Vagina (tissue), 2 donors: ENCODE measurements around the gene POT1. TPM values are rescaled to one million over a fixed set of nuclear protein-coding genes. Genes with fewer than 3 reads are reported as not detected.

Experiments
- DNase-seq, 2 donors: peaks; one replicate each; pipeline ENCODE4 v3.0.0-alpha.2; 2017; ENCODE audit errors: extremely low spot score in 2 of 2
- H3K27ac ChIP-seq: fragments of 200-600 bp; sonication (generic); one replicate; pipeline ENCODE4 v1.5.1; 2019
- H3K27me3 ChIP-seq: fragments of 200-600 bp; sonication (generic); one replicate; pipeline ENCODE4 v1.5.1; 2019
- H3K36me3 ChIP-seq, 2 donors: fragments of 200-600 bp; sonication (generic); one replicate each; pipeline ENCODE4 v1.5.1; 2017 to 2019
- H3K4me1 ChIP-seq: fragments of 200-600 bp; sonication (generic); one replicate; pipeline ENCODE4 v1.5.1; 2019
- H3K4me3 ChIP-seq, 2 donors: fragments of 200-600 bp; sonication (generic); 1 replicate in 1 of 2; 2 replicates in 1 of 2; pipeline ENCODE4 v1.5.1; 2016 to 2019
- H3K9me3 ChIP-seq: fragments of 200-600 bp; sonication (generic); one replicate; pipeline ENCODE4 v1.5.1; 2019
- CTCF ChIP-seq, 3 experiments: fragments of 450-650 bp in 2 of 3; fragments of 200-600 bp in 1 of 3; sonication (generic) in 1 of 3; IDR thresholded peaks; one replicate each; pipeline ENCODE4 v1.5.1; 2017 to 2019; ENCODE audit warnings: antibody characterized with exemption in 3 of 3, mild to moderate bottlenecking in 2 of 3, moderate library complexity in 2 of 3
- POLR2A ChIP-seq, 2 donors: fragments of 450-650 bp; IDR thresholded peaks; one replicate each; pipeline ENCODE4 v1.6.1; 2017; ENCODE audit warnings: antibody characterized with exemption in 2 of 2, mild to moderate bottlenecking in 2 of 2, moderate library complexity in 2 of 2
- POLR2AphosphoS5 ChIP-seq, 2 donors: sonication (generic); formaldehyde crosslinking; IDR thresholded peaks; one replicate each; pipeline ENCODE4 v1.9.0; 2017; ENCODE audit warnings: antibody characterized with exemption in 2 of 2, mild to moderate bottlenecking in 2 of 2, low read depth in 1 of 2; ENCODE audit not compliant: insufficient read depth in 1 of 2
- intact Hi-C: fragments of 100-400 bp; cut with DNase I; formaldehyde crosslinking; loops from one replicate; pipeline ENCODE4 v1.15.1; 2023
- total RNA-seq: library from RNA; depleted of rRNA; stranded (reverse); fragments of >200 nt; gene quantifications from one replicate; pipeline ENCODE4 v1.2.3, GENCODE V29; 2016

POT1 gene
- total RNA-seq, 1 donor from 2014 or later: 30.9 TPM

- H3K27me3 ChIP-seq: no peaks in the 10 kb centered on the region
- DNase-seq: no peak
- intact Hi-C loops: no loop called here
- H3K4me3 ChIP-seq: no peak overlapping the region
- no peak overlapping the region for H3K27ac ChIP-seq
- no peaks in the 10 kb centered on the region for H3K4me1 ChIP-seq
- H3K9me3 ChIP-seq: no peaks in the 10 kb centered on the region
- TF ChIP-seq CTCF (IDR thresholded peaks at IDR 0.05): no peak
- TF ChIP-seq POLR2A (IDR thresholded peaks at IDR 0.05): no peak
- no peak for TF ChIP-seq POLR2AphosphoS5 (IDR thresholded peaks at IDR 0.05; ENCODE audit: insufficient read depth in 1 of 2, low read depth in 1 of 2)
- no peaks in the 10 kb centered on the region for H3K36me3 ChIP-seq
These were observed 116.9 kb downstream of the POT1 start for GRCh38 chr7:124812764-124813163.

GRCh38 chr7:124811341-124811740 is 118.3 kb downstream of the POT1 start:
- intact Hi-C loops: no loop called here
- no peak for TF ChIP-seq POLR2A (IDR thresholded peaks at IDR 0.05)
- TF ChIP-seq POLR2AphosphoS5 (IDR thresholded peaks at IDR 0.05; ENCODE audit: insufficient read depth in 1 of 2, low read depth in 1 of 2): no peak
- no peak for TF ChIP-seq CTCF (IDR thresholded peaks at IDR 0.05)

GRCh38 chr7:124810605-124811004 is 119.0 kb downstream of the POT1 start:
- H3K36me3 ChIP-seq: no peaks in the 10 kb centered on the region
- H3K9me3 ChIP-seq: no peaks in the 10 kb centered on the region
- intact Hi-C loops: no loop called here

More at GRCh38 chr7:124811341-124811740, 118.3 kb downstream of the POT1 start:
- Histone ChIP-seq H3K4me3 (no peak overlapping the region), H3K4me1 (no peaks in the 10 kb centered on the region), H3K9me3 (no peaks in the 10 kb centered on the region), H3K27ac (no peak overlapping the region), H3K27me3 (no peaks in the 10 kb centered on the region), H3K36me3 (no peaks in the 10 kb centered on the region)
- no peak for DNase-seq

GRCh38 chr7:124808206-124808605 is 121.4 kb downstream of the POT1 start:
- H3K9me3 ChIP-seq: no peaks in the 10 kb centered on the region
- H3K27me3 ChIP-seq: no peaks in the 10 kb centered on the region
- DNase-seq: no peak
- H3K4me3 ChIP-seq: no peak overlapping the region
- no peaks in the 10 kb centered on the region for H3K4me1 ChIP-seq
- intact Hi-C loops: no loop called here
- no peak for TF ChIP-seq POLR2A (IDR thresholded peaks at IDR 0.05)
- no peak for TF ChIP-seq POLR2AphosphoS5 (IDR thresholded peaks at IDR 0.05; ENCODE audit: insufficient read depth in 1 of 2, low read depth in 1 of 2)
- no peak for TF ChIP-seq CTCF (IDR thresholded peaks at IDR 0.05)
- no peaks in the 10 kb centered on the region for H3K36me3 ChIP-seq
- H3K27ac ChIP-seq: no peak overlapping the region

More at GRCh38 chr7:124810605-124811004, 119.0 kb downstream of the POT1 start:
- DNase-seq: no peak
- no peak overlapping the region for H3K4me3 ChIP-seq
- TF ChIP-seq POLR2A (IDR thresholded peaks at IDR 0.05) (no peak), POLR2AphosphoS5 (IDR thresholded peaks at IDR 0.05; ENCODE audit: insufficient read depth in 1 of 2, low read depth in 1 of 2) (no peak), CTCF (IDR thresholded peaks at IDR 0.05) (no peak)
- H3K27me3 ChIP-seq: no peaks in the 10 kb centered on the region
- H3K4me1 ChIP-seq: no peaks in the 10 kb centered on the region
- H3K27ac ChIP-seq: no peak overlapping the region

GRCh38 chr7:124801330-124801895 is 128.2 kb downstream of the POT1 start:
- no peak for DNase-seq
- Histone ChIP-seq H3K4me3 (no peak overlapping the region), H3K36me3 (no peaks in the 10 kb centered on the region), H3K9me3 (no peaks in the 10 kb centered on the region), H3K27ac (no peak overlapping the region), H3K4me1 (no peaks in the 10 kb centered on the region), H3K27me3 (no peaks in the 10 kb centered on the region)
- no peak for TF ChIP-seq POLR2AphosphoS5 (IDR thresholded peaks at IDR 0.05; ENCODE audit: insufficient read depth in 1 of 2, low read depth in 1 of 2)
- TF ChIP-seq POLR2A (IDR thresholded peaks at IDR 0.05): no peak
- TF ChIP-seq CTCF (IDR thresholded peaks at IDR 0.05): no peak
- intact Hi-C loops: no loop called here
